NCI-H2029 treated with DMSO at 0.1 percent for 48 hours (cell line): ENCODE data around the gene ARHGAP24.

Experiments
- DNase-seq: peaks from one replicate; lab custom pipeline; 2025; lab: John Stamatoyannopoulos, UW

ARHGAP24 gene

DNA sequence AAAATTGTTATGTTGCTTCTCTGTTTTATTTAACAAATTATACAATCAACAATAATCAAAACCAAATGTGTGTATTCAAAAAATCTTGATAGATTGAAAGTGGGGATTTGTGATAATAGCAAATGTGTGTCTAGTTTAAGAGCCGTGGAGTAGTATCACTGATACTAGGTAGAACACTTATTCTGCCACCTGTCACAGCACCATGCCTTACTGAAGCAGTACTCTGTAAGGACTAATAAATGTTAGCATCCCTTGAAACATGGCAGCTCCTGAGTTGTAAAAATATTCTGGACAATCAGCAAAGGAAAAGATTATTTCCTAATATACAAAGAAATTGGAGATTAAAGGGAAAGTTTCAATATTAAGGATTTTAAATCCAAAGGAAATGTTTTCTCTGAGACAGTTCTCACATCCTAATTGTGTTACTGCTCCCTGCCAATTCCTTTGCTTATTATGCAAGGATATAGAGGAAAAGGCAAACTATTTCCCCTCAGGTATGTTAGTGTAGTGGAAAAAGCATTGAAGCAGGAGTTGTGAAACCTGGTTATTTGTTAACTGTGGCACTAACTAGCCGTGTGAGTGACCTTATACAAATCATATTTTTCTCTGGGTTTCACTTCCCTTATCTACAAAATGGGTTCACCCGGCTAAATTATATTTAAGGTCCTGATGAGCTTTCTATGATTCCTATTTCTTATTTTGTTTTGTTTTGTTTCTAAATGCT is 303.1 kb downstream of the ARHGAP24 start:
- DNase-seq = no peak

DNA sequence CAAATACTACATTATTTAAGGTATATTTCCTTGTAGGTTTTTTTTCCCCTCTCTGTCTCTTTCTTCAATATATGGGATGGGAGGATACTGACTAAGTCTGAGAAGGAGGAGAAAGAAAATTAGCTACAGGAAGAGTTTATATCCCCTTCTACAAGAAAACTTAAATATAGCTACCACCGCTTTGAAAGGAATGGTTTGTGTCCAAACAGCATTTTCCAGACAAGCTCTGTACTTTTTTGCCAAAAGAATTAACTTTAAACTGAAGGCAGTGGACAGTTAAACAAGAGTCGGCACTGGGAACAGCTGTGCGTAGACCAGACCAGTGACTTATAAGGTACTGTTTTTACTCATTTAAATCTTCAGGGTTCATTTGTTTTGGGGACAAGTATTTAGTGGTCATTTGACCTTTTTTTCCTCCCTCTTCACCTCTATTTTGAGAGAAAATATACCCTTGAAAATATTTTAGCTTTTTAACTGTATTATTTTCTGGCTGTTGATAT is 303.7 kb downstream of the ARHGAP24 start:
- no peak for DNase-seq

DNA sequence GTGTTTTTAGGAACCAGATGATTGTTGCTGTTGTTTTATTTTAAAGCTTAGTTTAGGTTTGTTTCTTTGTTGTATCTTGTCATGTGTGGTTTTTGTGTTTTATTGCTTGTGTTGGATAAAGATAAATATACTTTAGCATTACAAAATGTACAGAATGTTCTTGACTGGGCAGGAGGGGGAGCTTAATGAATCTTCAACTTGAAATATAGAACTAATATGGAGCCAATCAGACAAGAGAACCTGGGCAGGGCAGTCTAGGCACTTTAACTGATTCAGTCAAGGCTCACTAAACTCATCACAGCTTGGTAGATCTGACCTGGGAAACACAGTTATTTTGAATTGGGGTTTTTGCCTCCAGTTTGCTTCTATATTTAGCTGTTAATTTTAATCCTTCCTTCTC is 304.2 kb downstream of the ARHGAP24 start:
- no peak for DNase-seq

DNA sequence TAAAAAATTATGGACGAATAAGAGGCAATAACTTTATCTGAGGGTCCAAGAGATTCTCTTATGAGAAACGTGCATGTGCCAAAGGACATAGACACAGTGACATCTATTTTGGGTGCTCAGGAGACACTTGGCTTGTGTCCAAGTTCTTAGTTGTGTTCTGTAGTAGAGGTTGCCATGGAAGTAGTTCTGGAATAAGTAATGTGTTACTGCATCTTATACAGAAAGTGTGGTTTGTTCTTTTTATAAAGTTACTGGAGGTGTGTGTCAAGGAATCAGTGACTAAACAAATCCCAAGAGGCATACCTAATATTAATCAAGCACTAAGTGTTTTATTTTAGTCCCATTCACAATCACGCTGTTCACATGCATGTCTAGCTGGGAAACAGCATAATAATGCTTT is 305.7 kb downstream of the ARHGAP24 start:
- no peak for DNase-seq

DNA sequence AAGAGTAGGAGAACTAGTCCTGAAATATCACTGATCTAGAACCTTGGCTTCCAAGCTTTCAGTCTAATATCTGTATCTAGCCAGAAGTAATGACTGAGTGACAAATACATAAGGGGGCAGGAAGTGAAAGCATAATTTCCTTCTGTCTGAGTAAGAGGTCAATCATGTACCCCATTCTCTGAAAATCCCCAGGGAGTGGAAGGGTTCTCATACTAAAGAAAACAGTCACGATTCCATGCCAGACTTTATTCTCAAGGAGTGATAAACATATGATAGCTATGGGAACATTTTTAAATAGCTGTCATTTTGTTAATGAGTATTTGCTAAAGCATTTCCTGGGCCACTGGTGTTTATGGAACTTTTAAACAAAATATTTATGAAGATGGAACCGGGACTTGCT is 308.5 kb downstream of the ARHGAP24 start:
- no peak for DNase-seq

DNA sequence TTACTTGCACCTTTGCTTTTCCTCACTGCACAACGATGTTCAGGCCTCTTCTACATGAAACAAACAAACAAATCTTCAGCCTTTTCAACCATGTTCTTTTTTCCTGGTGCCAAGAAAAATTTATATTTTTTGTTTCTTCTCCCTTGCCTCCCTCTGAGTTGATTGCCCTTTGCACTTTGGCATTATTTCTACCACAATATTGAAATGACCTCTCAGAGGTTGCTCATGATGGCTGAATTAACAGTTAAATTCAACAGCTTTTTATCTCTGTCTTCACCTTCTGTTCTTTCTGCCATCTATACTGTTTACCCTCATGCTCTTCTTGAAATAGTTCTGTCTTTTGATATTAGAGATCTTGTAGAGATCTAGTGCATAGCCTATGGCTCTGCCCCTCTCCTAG is 308.9 kb downstream of the ARHGAP24 start:
- DNase-seq = no peak

DNA sequence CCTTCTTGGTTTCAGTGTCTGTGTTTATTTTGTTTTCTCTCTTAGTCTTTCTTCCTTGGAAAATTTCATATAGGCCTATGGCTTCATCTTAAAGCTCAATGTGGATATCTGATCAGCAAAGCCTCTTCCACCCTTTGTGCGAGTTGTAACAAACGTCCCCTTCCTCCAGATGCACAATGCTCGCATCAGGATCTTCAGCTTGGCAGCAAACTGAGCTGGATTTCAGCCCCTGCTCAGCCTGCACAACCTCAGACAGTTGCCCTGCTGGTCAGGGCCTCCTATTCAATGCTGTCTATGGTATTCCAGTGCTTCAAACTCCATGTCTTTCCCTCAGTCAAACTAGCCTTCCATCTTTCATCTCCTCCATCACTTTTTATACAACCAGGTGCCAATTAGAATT is 309.4 kb downstream of the ARHGAP24 start:
- DNase-seq = no peak

DNA sequence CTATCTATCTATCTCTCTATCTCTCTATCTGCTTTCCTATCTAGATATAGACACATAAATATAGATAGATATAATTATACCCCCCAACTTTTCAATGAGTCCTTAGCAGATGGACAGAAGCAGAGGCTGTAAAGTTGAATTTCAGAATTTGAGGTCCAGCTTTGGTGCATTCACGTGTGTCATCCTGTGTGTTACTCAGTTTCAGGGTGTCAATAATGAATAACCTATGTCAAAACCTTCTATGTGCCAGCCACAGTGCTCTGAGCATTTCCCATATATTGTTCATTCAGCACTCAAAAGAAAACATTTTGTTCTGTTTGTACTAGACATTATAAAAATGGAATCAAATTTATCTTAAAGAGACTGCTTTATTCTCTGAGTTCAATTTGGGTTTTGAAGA is 310.0 kb downstream of the ARHGAP24 start:
- no peak for DNase-seq

DNA sequence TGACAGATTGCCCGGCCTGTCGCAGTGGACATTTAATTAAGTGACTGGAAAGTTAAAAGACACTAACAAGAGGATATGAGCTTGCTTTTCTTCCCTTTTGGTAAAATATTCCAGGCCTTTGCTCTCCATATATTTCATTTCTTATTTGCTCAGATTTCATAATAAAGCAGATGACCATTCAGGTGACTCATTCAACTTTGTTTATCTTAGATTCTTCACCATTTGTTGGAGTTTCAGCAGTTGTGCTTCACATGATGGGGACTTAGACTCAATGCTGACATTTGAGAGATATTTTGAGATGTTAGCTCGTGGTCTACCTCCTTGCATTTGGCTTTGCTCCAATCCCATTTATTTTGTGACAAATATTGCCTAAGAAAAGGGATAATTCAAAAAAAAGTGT is 312.2 kb downstream of the ARHGAP24 start:
- no peak for DNase-seq

DNA sequence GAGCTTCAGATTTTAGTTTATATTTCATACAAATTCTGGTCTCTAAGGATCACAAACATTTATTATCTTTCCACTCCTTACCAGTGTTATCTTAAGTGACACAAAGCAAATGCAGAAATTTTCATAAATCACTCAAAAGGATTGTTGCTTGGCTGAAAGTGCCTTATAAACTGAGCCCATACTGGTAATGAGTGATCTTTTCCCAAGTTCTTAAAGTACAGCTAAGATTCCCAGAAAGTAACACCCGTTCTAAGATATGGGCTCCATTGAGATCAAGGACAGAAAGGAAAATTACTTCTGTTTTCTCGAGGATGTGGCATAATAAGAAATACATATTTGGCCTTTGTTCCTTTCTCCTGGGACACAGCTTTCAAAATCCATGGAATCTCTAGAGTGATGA is 313.7 kb downstream of the ARHGAP24 start:
- DNase-seq = no peak

DNA sequence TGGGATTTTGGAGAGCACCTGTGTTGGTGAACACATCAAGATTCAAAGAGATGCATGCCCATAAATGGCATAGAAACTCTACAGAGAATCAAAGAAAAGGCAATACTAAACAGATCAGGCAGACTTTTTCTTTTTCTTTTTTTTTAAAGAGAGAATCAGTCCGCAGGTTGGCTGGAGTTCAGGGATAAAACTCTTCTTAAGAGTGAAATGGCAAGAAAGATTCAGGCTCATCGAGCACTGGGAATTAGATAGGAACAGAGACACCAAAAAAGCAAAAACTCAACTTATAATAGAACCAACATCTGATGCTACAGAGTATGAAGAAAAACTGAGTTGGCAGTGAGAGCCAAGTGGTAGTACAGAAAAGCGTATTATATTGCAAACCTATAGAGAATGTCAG is 314.3 kb downstream of the ARHGAP24 start:
- DNase-seq = no peak

DNA sequence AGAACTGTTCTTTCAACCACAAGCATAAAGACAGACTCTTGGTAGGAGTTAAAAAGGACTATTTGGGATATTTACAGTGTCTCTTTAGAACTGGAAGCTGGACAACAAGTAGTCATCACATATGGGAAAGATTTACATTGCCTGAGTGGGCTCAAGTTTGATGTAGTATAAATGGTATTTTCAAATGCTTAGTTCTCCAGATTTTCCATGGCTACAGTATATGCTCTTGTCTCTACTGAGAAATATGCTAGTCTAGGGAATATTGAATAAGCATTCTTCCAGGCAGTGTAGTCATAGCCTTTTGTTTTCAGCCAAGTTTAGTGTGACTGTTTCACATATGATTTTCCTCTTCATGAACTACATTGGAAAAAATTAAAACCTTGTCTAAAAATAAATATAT is 315.6 kb downstream of the ARHGAP24 start:
- DNase-seq = no peak

DNA sequence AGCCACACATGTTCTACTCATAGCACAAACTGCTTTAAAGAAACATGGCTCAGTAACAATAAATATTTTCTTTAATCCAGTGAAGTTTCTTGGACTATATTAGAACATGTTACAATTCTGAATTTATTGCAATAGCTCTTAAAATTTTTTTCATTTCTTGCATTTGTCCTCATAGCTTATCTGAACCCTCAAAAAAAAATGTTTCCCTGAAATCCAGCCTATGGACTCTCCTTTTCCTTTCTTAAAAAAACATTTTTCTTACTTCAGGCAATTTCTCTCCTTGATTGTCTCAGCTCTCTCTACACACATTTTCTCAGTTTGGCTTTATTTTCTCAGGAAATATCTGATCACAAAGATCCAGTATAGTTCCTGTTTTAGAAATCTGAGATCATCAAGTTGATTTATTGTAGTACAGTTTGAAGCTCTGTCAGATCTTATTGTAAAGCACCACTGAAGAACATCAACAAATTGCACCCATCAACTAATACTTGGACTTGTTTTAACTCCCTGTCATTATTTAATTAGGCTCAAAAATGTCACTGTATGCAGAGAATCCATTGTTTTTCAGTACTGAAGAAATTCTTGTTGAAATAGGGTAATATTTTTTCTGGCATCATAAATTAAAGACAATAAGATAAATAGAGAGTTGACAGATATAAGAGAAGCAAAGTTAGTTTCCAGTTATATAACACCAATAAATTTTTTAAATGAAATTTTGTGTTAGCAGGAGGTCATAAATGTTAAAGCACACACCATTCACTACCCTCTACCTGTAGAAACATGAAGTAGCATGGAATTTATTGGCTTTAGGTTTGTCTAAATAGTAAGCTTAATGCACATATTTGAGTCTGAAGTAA is 317.7 kb downstream of the ARHGAP24 start:
- no peak for DNase-seq

DNA sequence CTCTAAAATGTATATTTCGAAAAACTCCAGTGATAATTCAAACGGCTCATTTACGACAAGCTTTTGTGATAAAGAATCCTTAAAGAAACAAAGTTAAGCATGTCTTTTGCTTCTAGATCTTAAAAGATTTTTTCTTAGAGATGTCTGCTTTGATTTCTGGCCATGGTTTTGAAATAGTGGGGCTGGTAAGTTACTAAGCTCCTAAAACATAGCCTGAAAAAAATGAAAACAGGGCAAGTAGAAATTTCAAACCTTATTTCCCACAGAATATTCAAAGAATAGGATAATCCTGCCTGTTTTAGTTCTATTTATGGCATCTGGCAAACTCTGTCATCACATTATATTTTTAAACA is 318.3 kb downstream of the ARHGAP24 start:
- DNase-seq = no peak

DNA sequence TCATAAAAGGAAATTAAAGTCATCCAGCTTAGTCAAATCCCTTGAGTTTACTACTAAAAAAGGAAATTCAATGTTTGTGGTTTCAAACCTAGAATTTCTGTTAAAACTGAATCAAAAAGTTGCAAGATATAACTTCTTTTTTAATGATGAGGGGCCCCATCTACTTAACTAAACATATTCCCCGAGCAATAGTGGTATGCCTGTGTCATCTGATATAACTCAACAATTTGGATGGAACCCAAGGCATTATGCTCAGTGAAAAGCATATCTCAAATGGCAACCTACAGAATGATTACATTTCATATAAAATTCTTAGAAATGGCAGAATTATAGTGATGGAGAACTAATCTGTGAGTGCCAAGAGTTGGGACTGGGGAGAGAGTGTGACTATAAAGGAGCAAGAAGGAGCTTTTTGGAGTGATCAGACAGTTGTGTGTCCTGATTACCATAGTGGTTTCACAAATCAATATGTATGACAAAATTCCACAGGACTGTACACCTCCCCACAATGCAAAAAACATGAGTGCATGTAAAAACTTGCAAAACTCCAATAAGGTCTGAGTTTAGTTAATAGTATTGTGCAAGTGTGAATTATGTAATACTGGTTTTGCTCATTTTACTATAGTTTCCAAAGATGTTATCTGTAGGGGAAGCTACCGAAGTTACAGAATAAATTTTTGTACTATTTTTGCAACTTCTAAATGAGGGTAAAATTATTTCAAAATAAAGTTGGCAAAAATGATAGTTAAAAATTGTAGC is 323.2 kb downstream of the ARHGAP24 start:
- no peak for DNase-seq

DNA sequence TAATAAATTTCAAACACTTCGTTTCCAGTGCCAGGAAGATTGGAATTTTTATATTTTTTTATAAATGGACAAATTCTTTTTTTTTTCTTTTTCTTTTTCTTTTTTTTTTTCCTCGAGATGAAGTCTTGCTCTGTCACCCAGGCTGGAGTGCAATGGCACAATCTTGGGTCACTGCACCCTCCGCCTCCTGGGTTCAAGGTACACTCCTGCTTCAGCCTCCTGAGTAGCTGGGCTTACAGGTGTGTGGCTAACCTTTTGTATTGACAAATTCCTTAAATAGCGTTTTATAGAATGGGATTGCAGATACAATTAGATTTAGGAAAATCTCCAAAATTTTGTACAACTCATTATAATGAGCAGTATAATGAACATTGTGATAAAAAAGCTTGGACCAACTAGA is 328.9 kb downstream of the ARHGAP24 start:
- no peak for DNase-seq

DNA sequence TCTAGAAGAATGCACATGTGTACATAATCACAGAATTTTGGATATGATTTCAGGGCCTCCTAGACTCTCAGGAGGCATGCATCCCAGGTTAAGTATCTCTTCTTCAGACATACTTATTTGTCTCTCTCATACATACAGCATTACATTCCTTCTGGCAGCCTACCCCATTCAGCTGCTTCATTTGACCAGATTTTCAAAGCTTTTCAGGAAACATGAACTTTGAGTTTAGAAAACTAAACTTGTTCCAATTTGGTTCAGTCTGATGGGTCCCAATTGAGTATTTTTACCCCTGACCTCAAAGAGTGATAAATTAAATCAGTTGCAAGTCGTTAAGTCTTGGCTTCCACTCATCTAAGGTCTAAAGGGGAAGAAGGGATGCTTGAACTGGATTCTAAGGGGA is 330.9 kb downstream of the ARHGAP24 start:
- no peak for DNase-seq

DNA sequence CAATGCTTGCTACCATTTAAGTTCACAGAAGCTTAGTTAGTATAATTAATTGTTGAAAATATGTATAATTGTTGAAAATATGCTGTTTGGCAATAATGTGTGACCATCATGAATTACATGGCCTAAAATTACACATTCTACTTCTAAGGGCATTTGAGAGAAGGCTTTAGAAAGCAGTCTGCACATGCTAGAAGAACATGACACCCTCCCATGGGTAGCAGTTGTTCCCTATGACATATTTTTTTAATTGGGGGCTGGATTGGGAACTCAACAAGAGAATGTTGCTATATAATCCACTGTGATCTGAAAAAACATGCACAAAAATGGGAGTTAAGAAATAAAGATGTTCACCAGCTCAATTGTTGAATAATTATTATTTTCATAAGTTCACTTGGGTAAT is 331.4 kb downstream of the ARHGAP24 start:
- no peak for DNase-seq

DNA sequence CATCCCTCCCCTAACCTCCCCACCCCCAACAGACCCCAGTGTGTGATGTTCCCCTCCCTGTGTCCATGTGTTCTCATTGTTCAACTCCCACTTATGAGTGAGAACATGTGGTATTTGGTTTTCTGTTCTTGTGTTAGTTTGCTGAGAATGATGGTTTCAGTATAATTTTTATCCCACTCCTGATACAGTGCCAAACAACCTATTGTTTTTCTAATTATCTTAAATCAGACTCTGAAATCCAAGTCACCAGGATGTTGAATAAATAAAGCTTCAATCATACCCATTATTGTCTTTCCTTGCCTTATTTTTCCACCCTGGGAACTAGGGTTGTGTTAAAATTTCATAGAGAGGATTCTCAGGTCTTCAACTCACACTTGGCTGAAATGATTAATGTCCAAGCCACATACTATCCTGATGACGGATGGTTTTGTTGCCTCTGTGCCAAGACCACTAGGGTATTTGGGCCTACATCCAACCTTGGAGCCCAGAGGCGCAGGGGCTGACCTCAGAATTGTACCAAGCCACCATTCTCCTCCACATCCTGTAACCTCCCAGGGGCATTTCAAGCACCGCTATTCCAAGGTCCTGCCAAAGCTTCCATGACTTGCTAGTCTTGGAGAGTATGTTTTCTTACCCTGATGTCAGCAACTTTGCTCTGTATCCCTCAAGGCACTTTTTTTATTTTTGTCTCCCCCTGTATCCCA is 332.4 kb downstream of the ARHGAP24 start:
- no peak for DNase-seq

DNA sequence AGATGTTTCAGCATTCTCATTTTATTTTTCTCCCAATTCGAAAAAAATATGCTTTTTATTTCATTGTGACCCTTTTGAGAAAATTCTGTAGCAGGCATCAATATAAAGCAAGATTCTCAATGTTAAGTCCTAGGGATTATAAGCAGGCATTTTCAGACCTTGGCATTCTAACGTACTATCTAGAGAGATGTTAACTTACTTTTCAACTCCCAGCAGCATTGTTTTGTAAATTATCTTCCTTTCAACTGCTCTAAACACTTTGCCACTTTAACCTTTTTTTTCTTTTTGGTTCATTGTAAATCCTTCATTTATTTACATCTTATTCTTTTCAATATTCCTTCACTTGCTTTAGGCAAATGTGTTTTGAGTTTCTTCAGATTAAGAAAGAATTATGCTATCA is 333.2 kb downstream of the ARHGAP24 start:
- DNase-seq = no peak

DNA sequence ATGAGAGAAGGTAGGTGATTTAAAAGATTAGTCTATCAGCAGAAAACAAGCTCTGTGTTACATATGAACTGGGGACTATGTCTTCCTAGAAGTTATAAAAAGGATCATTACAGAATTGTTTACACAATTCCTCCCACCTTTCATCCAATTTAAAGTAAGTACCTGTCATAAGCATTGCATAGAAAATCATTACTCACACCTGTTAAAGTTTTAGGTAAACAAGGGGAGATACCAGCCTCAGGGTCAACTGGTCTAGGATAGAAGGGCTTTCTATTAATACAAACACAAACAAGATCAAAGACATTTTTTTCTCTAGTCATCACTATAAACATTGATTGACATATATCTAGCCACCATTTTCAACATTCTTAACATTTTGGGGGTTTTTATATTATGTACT is 333.9 kb downstream of the ARHGAP24 start:
- no peak for DNase-seq

DNA sequence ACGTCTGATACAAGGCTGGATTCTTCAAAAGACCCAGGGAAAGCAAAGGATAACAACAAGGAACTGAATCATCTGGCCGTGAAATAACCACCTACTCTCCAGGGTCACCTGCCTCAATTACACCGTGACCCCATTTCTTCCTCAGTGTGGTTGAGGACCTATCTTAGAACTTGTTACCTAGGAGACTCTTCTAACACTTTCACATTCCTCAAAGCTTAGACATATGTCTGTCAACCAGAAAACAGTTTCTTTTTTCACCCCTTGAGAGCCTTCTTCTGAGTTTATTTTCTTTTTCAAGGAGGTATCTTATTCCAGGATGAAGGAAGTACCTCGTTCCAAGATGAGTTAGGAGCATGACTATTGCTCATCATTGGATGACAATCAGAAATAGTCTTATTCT is 337.8 kb downstream of the ARHGAP24 start:
- DNase-seq = no peak
